ENCODE results near the gene LYST. TPM values are rescaled to one million over a fixed set of nuclear protein-coding genes. Genes with fewer than 3 reads are reported as not detected.

The LYST gene
- total and polyA plus RNA-seq, 8 donors, result 1.7 to 95.6 (median 17.9) TPM

DNA sequence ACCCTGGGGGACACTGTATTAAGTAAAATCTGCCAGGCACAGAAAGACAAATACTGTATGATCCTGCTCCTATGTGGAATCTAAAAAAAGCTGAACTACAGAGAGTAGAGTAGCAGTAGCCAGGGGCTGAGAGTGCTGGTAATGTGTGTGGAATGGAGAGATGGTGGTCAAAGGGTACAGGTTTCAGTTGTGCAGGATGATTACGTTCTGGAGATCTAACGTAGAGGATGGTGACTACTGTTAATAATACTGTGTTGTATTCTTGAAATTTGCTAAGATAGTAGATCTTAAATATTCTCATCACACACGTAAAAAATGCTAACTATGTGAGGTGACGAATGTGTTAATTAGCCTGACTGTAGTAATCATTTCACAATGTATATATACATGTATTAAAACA is 177.3 kb downstream of the LYST start:
- Histone ChIP-seq H3K27me3 (no peaks in the 10 kb centered on the region), H3K9me3 (no peaks in the 10 kb centered on the region), H3K4me3 (no peak overlapping the region), H3K36me3 (peaks cover 15 to 96% (median 95%) of the 10 kb centered on the region in 4 donors), H3K27ac (no peak overlapping the region), H3K4me1 (no peaks in the 10 kb centered on the region)
- TF ChIP-seq EP300 (IDR thresholded peaks at IDR 0.05), result no peak
- no peak for TF ChIP-seq POLR2AphosphoS5 (IDR thresholded peaks at IDR 0.05)
- TF ChIP-seq, protein P1, sequence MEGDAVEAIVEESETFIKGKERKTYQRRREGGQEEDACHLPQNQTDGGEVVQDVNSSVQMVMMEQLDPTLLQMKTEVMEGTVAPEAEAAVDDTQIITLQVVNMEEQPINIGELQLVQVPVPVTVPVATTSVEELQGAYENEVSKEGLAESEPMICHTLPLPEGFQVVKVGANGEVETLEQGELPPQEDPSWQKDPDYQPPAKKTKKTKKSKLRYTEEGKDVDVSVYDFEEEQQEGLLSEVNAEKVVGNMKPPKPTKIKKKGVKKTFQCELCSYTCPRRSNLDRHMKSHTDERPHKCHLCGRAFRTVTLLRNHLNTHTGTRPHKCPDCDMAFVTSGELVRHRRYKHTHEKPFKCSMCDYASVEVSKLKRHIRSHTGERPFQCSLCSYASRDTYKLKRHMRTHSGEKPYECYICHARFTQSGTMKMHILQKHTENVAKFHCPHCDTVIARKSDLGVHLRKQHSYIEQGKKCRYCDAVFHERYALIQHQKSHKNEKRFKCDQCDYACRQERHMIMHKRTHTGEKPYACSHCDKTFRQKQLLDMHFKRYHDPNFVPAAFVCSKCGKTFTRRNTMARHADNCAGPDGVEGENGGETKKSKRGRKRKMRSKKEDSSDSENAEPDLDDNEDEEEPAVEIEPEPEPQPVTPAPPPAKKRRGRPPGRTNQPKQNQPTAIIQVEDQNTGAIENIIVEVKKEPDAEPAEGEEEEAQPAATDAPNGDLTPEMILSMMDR (IDR thresholded peaks at IDR 0.05), result no peak
- WGBS, 5 donors, result 93 to 98% (median 95%) methylated on average over 4 of the region's 4 CpGs
- DNase-seq, result no peak
- intact Hi-C loops (cut with DNase I; ENCODE audit: low total_unique reads), result no loop called here

DNA sequence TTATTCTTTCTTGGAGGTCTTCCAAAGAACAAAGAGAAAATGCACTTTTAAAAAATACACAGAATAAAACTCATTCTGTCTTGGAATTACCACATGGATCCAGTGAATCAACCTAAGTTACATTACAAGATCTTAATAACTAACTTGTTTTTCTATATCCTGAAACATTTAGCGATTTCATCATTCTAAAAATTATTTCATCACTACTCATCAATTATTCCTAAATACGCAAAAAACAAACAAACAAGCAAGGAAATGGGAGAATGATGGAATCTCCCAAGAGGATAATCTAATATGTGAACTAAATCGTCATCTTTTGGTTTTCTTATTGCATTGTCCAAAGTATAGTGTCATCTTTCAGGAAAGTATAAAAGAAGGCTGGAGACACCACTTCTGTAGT is 178.6 kb downstream of the LYST start:
- no peaks in the 10 kb centered on the region for H3K9me3 ChIP-seq
- no peak overlapping the region for H3K27ac ChIP-seq
- TF ChIP-seq, protein P1 (IDR thresholded peaks at IDR 0.05), result no peak
- TF ChIP-seq POLR2A (IDR thresholded peaks at IDR 0.05), result no peak
- TF ChIP-seq POLR2AphosphoS5 (IDR thresholded peaks at IDR 0.05), result no peak
- TF ChIP-seq EP300 (IDR thresholded peaks at IDR 0.05), result no peak
- no peak for DNase-seq
- H3K4me3 ChIP-seq, result no peak overlapping the region
- intact Hi-C loops (cut with DNase I; ENCODE audit: low total_unique reads), result no loop called here
- H3K36me3 ChIP-seq, result peaks cover 15 to 96% (median 94%) of the 10 kb centered on the region in 4 donors
- no peaks in the 10 kb centered on the region for H3K4me1 ChIP-seq
- WGBS, 5 donors, result 95 to 99% (median 95%) methylated on average over 3 of the region's 3 CpGs
- H3K27me3 ChIP-seq, result no peaks in the 10 kb centered on the region

DNA sequence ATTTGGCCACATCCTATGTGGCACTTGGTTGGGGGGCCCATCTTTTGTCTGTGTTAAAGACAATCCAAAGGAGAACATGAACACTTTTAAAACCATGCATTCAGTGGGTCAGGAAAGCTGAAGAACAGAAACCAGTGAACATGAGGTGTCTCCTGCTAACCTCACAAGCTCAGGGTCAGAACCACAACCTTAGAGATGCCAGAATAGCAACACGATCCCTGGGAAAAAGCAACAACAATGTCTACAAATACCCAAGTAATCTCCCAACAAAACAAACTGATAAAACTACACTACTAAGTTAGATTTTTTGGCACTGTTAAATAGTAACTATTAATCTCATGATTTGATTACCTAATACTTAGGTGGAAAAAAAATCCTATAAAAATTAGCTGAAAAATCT is 183.1 kb downstream of the LYST start:
- H3K4me3 ChIP-seq, result no peak overlapping the region

DNA sequence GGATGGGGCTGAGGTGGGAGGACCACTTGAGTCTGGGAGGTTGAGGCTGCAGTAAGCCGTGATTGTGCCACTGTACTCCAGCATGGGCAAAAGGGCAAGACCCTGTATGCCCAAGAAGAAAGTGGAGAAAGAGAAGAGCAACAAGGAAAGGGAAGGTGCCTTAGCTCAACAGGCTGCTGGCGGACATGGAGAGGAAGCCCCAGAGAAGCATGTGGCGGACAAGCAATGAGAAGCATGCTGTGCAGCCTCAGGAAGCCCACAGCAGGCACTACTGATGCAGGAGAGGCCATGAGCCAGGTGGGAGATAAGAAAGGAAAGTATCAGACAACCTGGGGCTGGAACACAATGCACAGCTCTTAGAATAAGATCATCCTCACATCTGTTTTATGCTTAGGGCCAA is 184.5 kb downstream of the LYST start:
- no peak overlapping the region for H3K27ac ChIP-seq
- WGBS, 5 donors, result 96 to 100% (median 99%) methylated on average over 3 of the region's 3 CpGs
- DNase-seq, result no peak
- H3K4me3 ChIP-seq, result no peak overlapping the region
- H3K9me3 ChIP-seq, result no peaks in the 10 kb centered on the region
- H3K27me3 ChIP-seq, result no peaks in the 10 kb centered on the region
- no peaks in the 10 kb centered on the region for H3K4me1 ChIP-seq
- TF ChIP-seq EP300 (IDR thresholded peaks at IDR 0.05) (no peak), POLR2A (IDR thresholded peaks at IDR 0.05) (no peak), POLR2AphosphoS5 (IDR thresholded peaks at IDR 0.05) (no peak)
- TF ChIP-seq, protein P1 (IDR thresholded peaks at IDR 0.05), result no peak
- intact Hi-C loops (cut with DNase I; ENCODE audit: low total_unique reads), result no loop called here
- H3K36me3 ChIP-seq, result peaks cover 5 to 90% (median 72%) of the 10 kb centered on the region in 4 donors

More for the DNA sequence above, 183.1 kb downstream of the LYST start:
- peaks cover 5 to 95% (median 75%) of the 10 kb centered on the region in 4 donors for H3K36me3 ChIP-seq
- intact Hi-C loops (cut with DNase I; ENCODE audit: low total_unique reads), result no loop called here
- H3K4me1 ChIP-seq, result no peaks in the 10 kb centered on the region
- H3K9me3 ChIP-seq, result no peaks in the 10 kb centered on the region
- no peaks in the 10 kb centered on the region for H3K27me3 ChIP-seq
- DNase-seq, result no peak
- 33 to 82% (median 52%) methylated on average over 1 of the region's 1 CpG for WGBS, 5 donors
- TF ChIP-seq, protein P1 (IDR thresholded peaks at IDR 0.05), result no peak
- TF ChIP-seq POLR2A (IDR thresholded peaks at IDR 0.05) (no peak), EP300 (IDR thresholded peaks at IDR 0.05) (no peak), POLR2AphosphoS5 (IDR thresholded peaks at IDR 0.05) (no peak)
- no peak overlapping the region for H3K27ac ChIP-seq

Data from stomach (tissue), 9 donors.